HepG2 (cell line): Measurements from ENCODE around the gene QRFP. TPM values are rescaled to one million over a fixed set of nuclear protein-coding genes. Genes with fewer than 3 reads are reported as not detected.

Experiments used
- ATAC-seq: fragments of 200-7000 bp; cut with Tn5 transposase; 3 replicates; pipeline ENCODE4 v1.9.1; 2020; ENCODE audit warnings: mild to moderate bottlenecking, moderate library complexity
- BruUV-seq: library from RNA; stranded (reverse); fragments of 400-500 nt; replicated peaks from 2 replicates; lab custom pipeline; 2021; lab: Mats Ljungman, UMichigan
- CTCF ChIA-PET: fragments of 300-600 bp; formaldehyde crosslinking; extraction: SDS; loops from one replicate; lab custom pipeline; 2021; ENCODE audit warnings: low total read pairs, inconsistent platforms, low intra/inter-chr PET ratio; lab: Yijun Ruan, JAX
- POLR2A ChIA-PET: fragments of 350-600 bp; sonication (Branson Sonifier 250); formaldehyde crosslinking; loops from one replicate; lab custom pipeline; 2020; ENCODE audit warnings: antibody characterized with exemption, inconsistent platforms; lab: Yijun Ruan, JAX
- DNase-seq: peaks from one replicate; pipeline ENCODE4 v3.0.0-alpha.2; 2015; ENCODE audit warnings: low spot score
- FAIRE-seq: peaks from 3 replicates; lab custom pipeline; 2011; peaks lifted over from hg19 to GRCh38; lab: Jason Lieb, UNC
- H2AFZ ChIP-seq: one replicate; pipeline ENCODE4 v1.6.1; 2011; ENCODE audit warnings: low read length, inconsistent platforms
- H3K27ac ChIP-seq: fragments of 300-600 bp; 3 replicates; pipeline ENCODE4 v1.8.0; 2011; ENCODE audit warnings: mixed run types, mild to moderate bottlenecking, mixed read lengths, low read length, inconsistent platforms; ENCODE audit not compliant: insufficient read depth; ENCODE audit errors: extremely low read length
- H3K27me3 ChIP-seq, 2 experiments: fragments of 200-600 bp in 1 of 2; 2 replicates in 1 of 2; 3 replicates in 1 of 2; pipeline versions ENCODE4 v1.6.0 to v1.8.0; 2011; ENCODE audit warnings: low read length in 2 of 2, mild to moderate bottlenecking in 2 of 2, moderate library complexity in 2 of 2, inconsistent platforms in 1 of 2; ENCODE audit not compliant: insufficient read depth in 2 of 2, control insufficient read depth in 1 of 2
- H3K36me3 ChIP-seq, 2 experiments: fragments of 200-600 bp in 1 of 2; replicated peaks in 1 of 2; 2 replicates in 1 of 2; 3 replicates in 1 of 2; pipeline versions ENCODE4 v1.5.1 to v1.8.0; 2011; ENCODE audit warnings: low read length in 2 of 2, inconsistent platforms in 1 of 2; ENCODE audit not compliant: insufficient read depth in 2 of 2, control insufficient read depth in 1 of 2
- H3K4me1 ChIP-seq: 2 replicates; pipeline ENCODE4 v1.5.1; 2012; ENCODE audit warnings: low read length, inconsistent platforms; ENCODE audit not compliant: insufficient read depth
- H3K4me2 ChIP-seq: 2 replicates; pipeline ENCODE4 v1.6.0; 2011; ENCODE audit warnings: low read depth, low read length, inconsistent platforms
- H3K4me3 ChIP-seq, 3 experiments: fragments of 200-600 bp in 1 of 3; sonication (generic), shearing (Covaris generic) in 1 of 3; replicated peaks in 1 of 3; 2 replicates each; pipeline ENCODE4 v1.5.1; 2011 to 2016; ENCODE audit warnings: low read length in 3 of 3, inconsistent platforms in 2 of 3, low read depth in 2 of 3, mild to moderate bottlenecking in 2 of 3, control low read depth in 1 of 3, mixed read lengths in 1 of 3; ENCODE audit not compliant: insufficient read depth in 1 of 3
- H3K79me2 ChIP-seq: one replicate; pipeline ENCODE4 v1.6.1; 2011; ENCODE audit warnings: low read length, inconsistent platforms; ENCODE audit not compliant: insufficient read depth
- H3K9ac ChIP-seq: 2 replicates; pipeline ENCODE4 v1.6.0; 2011; ENCODE audit warnings: mild to moderate bottlenecking, low read depth, low read length, inconsistent platforms; ENCODE audit not compliant: insufficient read depth
- H3K9me3 ChIP-seq: 2 replicates; pipeline ENCODE4 v1.5.1; 2012; ENCODE audit warnings: mild to moderate bottlenecking, low read length
- H4K20me1 ChIP-seq: 2 replicates; pipeline ENCODE4 v1.6.0; 2011; ENCODE audit warnings: inconsistent platforms, mild to moderate bottlenecking, low read length, moderate library complexity; ENCODE audit not compliant: insufficient read depth
- BRCA1 ChIP-seq: sonication (generic); formaldehyde crosslinking; IDR thresholded peaks from 2 replicates; pipeline ENCODE4 v1.4.0; 2020; ENCODE audit warnings: missing genetic modification reagents
- CCDC6 ChIP-seq: sonication (generic); formaldehyde crosslinking; IDR thresholded peaks from 2 replicates; pipeline ENCODE4 v1.8.1; 2022; ENCODE audit warnings: mild to moderate bottlenecking, missing genetic modification reagents, moderate library complexity
- CERS6 ChIP-seq: sonication (generic); formaldehyde crosslinking; IDR thresholded peaks from 2 replicates; pipeline ENCODE4 v1.5.0; 2020; ENCODE audit warnings: missing genetic modification reagents
- EZH2 ChIP-seq: conservative IDR thresholded peaks from 2 replicates; pipeline ENCODE4 v1.6.1; 2012; ENCODE audit warnings: mild to moderate bottlenecking, low read depth, low read length, moderate library complexity
- HMGA1 ChIP-seq: sonication (generic); formaldehyde crosslinking; conservative IDR thresholded peaks from 2 replicates; pipeline ENCODE4 v1.4.0; 2020; ENCODE audit warnings: missing genetic modification reagents
- PAWR ChIP-seq: sonication (generic); formaldehyde crosslinking; IDR thresholded peaks from 2 replicates; pipeline ENCODE4 v1.4.0; 2020; ENCODE audit warnings: missing genetic modification reagents, mild to moderate bottlenecking, borderline replicate concordance
- RAD51 ChIP-seq: fragments of 450-650 bp; IDR thresholded peaks from 2 replicates; pipeline ENCODE4 v1.6.1; 2016; ENCODE audit warnings: borderline replicate concordance
- TBL1XR1 ChIP-seq: fragments of 150-350 bp; IDR thresholded peaks from 2 replicates; pipeline ENCODE4 v1.6.1; 2014; ENCODE audit warnings: borderline replicate concordance, low read length; ENCODE audit not compliant: partially characterized antibody
- ZNF34 ChIP-seq: sonication (generic); formaldehyde crosslinking; IDR thresholded peaks from 2 replicates; pipeline ENCODE4 v1.4.0; 2020; ENCODE audit warnings: mild to moderate bottlenecking, missing genetic modification reagents, borderline replicate concordance
- ZNF562 ChIP-seq: sonication (generic); formaldehyde crosslinking; IDR thresholded peaks from 2 replicates; pipeline ENCODE4 v1.8.0; 2022; ENCODE audit warnings: missing genetic modification reagents, borderline replicate concordance
- ZNF563 ChIP-seq: sonication (generic); formaldehyde crosslinking; IDR thresholded peaks from 2 replicates; pipeline ENCODE4 v1.8.0; 2022; ENCODE audit warnings: mild to moderate bottlenecking, moderate library complexity, missing genetic modification reagents
- ZNF615 ChIP-seq: sonication (generic); formaldehyde crosslinking; IDR thresholded peaks from 2 replicates; pipeline ENCODE4 v1.5.0; 2020; ENCODE audit warnings: mild to moderate bottlenecking, missing genetic modification reagents, borderline replicate concordance
- ZNF773 ChIP-seq: sonication (generic); formaldehyde crosslinking; IDR thresholded peaks from 2 replicates; pipeline ENCODE4 v1.4.0; 2020; ENCODE audit warnings: missing genetic modification reagents, borderline replicate concordance
- WGBS: methylation state at CpG from one replicate; pipeline ENCODE4 v1.1.6; 2017; ENCODE audit warnings: low lambda C conversion rate; 5-methylcytosine and 5-hydroxymethylcytosine counted together
- in situ Hi-C: cut with HindIII; loops from 2 replicates; pipeline ENCODE4 v1.10.0; 2017; ENCODE audit warnings: low pct_unique_long_range_greater_than_20kb; ENCODE audit not compliant: extremely low pct_ligation_motif_present
- intact Hi-C: fragments of 100-400 bp; cut with micrococcal nuclease; formaldehyde crosslinking; loops from one replicate; pipeline ENCODE4 v1.10.0; 2022; ENCODE audit not compliant: unreplicated experiment
- polyA plus RNA-seq, 8 experiments: library from polyadenylated mRNA; depleted of rRNA in 3 of 8; stranded (reverse) in 7 of 8; unstranded in 1 of 8; fragments of >200 nt; fragmentation: Illumina TruSeq in 4 of 8; extraction: Trizol in 4 of 8; gene quantifications; 2 replicates each; pipeline versions ENCODE4 v1.2.1 to v1.2.3, GENCODE V29; 2011 to 2016; ENCODE audit warnings: low read depth in 4 of 8, missing spikeins in 1 of 8, mixed read lengths in 1 of 8; ENCODE audit not compliant: insufficient read depth in 1 of 8
- total RNA-seq, 5 experiments: library from RNA; depleted of rRNA; stranded (reverse); fragments of >200 nt; fragmentation: Illumina TruSeq; extraction: Trizol; gene quantifications; 2 replicates each; pipeline ENCODE4 v1.2.3, GENCODE V29; 2016; ENCODE audit warnings: low read depth in 1 of 5

The QRFP gene
- total and polyA plus RNA-seq, 2 of the 13 experiments (the other 11 are each of a cell fraction or from before 2014, with no cell fraction given): not detected

- no peak overlapping the region for H3K9ac ChIP-seq
- FAIRE-seq (no peak), ATAC-seq (no peak), DNase-seq (no peak)
- no TSS peak for BruUV-seq
- ChIA-PET POLR2A (interaction anchor here (0.9 kb wide), 1 partner anchor 8 kb away, joined by 3 read pairs; no protein-coding TSS in a partner anchor), CTCF (no interaction called here)
- intact Hi-C loops: no loop called here
- H3K36me3 ChIP-seq: 0 out of 5 replicates have a peak, but pooled peaks cover 0 to 4% of the 10 kb centered on the region in 2 experiments
- no peak overlapping the region for H3K4me2 ChIP-seq
- peaks cover 9% of the 10 kb centered on the region for H4K20me1 ChIP-seq
- peaks cover 25% of the 10 kb centered on the region for H3K4me1 ChIP-seq
- TF ChIP-seq ZNF563 (CRISPR knock-in tag): no peak
- no peak for TF ChIP-seq ZNF562 (CRISPR knock-in tag)
- TF ChIP-seq, all 625 proteins: peak for 0
- 97% methylated on average over 10 of the region's 10 CpGs for WGBS
- Histone ChIP-seq H3K9me3 (no peaks in the 10 kb centered on the region), H3K4me3 (no peak overlapping the region), H3K79me2 (peaks cover 77% of the 10 kb centered on the region), H3K27ac (no peak overlapping the region), H2AFZ (no peak overlapping the region), H3K27me3 (no peaks in the 10 kb centered on the region)
- in situ Hi-C loops: no loop called here
These were observed 51.4 kb downstream of the QRFP start for GRCh38 chr9:130845254-130845653.

GRCh38 chr9:130844044-130844451 is 52.6 kb downstream of the QRFP start:
- in situ Hi-C loops: no loop called here
- Histone ChIP-seq H3K36me3 (0 out of 5 replicates have a peak, but pooled peaks cover 0 to 4% of the 10 kb centered on the region in 2 experiments), H3K4me3 (no peak overlapping the region), H3K79me2 (peaks cover 78% of the 10 kb centered on the region), H3K27me3 (no peaks in the 10 kb centered on the region), H3K4me2 (no peak overlapping the region), H3K27ac (no peak overlapping the region), H2AFZ (no peak overlapping the region), H4K20me1 (peaks cover 9% of the 10 kb centered on the region), H3K9me3 (no peaks in the 10 kb centered on the region), H3K4me1 (peaks cover 37% of the 10 kb centered on the region), H3K9ac (no peak overlapping the region)
- TF ChIP-seq EZH2 (no peak), ZNF615 (CRISPR knock-in tag) (no peak), ZNF773 (CRISPR knock-in tag) (no peak), BRCA1 (CRISPR knock-in tag) (no peak), PAWR (CRISPR knock-in tag) (no peak), RAD51 (no peak), CCDC6 (CRISPR knock-in tag) (no peak), HMGA1 (CRISPR knock-in tag) (no peak), CERS6 (CRISPR knock-in tag) (no peak), ZNF34 (no peak), TBL1XR1 (no peak)
- intact Hi-C loops: loop anchor here (5.0 kb wide), 1 partner anchor 392 kb away; no protein-coding TSS in a partner anchor
- BruUV-seq: no TSS peak
- DNase-seq (no peak), FAIRE-seq (no peak), ATAC-seq (no peak)
- 91% methylated on average over 4 of the region's 4 CpGs for WGBS
- CTCF ChIA-PET: no interaction called here
- POLR2A ChIA-PET: no interaction called here
